ENCODE results near the gene ST6GALNAC3.

The ST6GALNAC3 gene

DNA sequence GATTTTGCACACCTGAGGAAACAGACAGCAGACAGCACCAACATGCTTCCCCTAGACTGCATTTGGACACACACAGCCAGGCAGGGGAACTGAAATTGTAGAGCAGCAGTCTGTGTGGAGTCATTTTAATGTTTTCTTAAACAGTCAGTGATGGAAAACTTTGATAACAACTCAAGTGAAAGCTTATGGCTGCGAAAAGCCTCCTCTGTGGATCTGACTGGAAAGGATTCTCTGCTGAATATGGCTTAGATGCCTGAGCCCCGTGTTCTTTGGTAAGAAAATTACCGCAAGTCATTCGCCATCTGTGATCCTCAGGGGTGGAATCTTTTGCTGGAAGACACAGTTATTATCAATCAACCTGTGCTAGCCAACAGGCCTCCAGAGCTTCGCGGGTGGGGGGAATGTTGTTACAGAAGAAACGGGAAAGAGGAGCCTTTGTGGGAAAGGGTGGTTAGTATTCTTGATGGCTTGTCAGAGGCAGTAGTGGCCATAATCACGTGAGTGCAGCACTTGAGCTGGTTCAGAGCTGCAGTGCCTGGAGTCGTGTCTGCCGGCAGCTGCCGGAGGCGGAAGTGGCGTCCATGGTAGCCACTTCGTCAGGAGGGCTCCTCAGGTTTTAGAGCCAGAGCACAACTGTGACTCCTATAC, 204.7 kb downstream of the ST6GALNAC3 start:
- in situ Hi-C loops (cut with MboI; ENCODE audit: low sequenced_read_pairs): no loop called here

DNA sequence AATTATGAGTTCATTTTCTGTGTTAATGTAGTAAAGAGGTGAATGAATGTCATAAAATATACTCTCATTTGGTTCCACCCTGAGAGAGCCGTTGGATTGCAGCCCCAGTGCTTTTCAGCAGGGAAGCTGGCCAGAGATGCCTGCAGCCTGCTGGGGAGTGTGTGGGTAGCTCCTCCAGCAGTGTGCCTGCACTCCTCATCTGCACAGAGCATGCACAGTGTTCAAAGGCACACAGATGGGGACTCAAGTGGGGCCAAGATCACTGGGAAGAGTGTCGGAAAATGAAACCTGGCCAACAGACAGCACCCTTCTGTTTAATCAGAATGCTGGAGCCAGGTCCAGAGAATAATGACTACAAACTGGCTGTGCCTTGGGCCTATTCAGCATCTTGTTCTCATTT, 206.8 kb downstream of the ST6GALNAC3 start:
- in situ Hi-C loops (cut with MboI; ENCODE audit: low sequenced_read_pairs): no loop called here

- in situ Hi-C loops (cut with MboI; ENCODE audit: low sequenced_read_pairs): no loop called here
Observed at GRCh38 chr1:76284842-76285241, 210.3 kb downstream of the ST6GALNAC3 start.

DNA sequence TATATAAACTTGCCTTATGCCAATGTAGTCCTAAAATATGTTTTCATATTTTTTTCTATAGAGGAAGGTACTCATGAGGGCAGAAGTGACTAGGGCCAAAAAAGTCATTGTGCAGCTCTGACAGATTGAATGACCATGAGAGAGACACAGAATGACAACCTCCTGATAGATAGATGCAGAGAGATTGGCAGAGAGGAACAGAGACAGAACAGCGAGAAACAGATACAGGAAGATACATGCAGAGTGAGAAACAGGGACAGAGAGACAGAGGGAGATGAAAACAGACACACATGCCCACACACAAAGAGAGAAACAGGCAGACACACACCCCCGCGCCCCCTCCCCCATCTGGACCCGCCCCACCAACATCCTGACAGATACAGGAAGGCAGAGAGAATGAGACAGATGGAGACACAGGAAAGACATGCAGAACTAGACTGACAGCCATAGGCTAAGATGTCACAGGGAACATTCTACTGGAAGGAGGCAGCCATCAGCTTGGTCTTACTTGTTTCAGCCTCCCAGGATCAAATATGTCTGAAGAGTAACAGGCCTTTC, 211.1 kb downstream of the ST6GALNAC3 start:
- in situ Hi-C loops (cut with MboI; ENCODE audit: low sequenced_read_pairs): no loop called here

DNA sequence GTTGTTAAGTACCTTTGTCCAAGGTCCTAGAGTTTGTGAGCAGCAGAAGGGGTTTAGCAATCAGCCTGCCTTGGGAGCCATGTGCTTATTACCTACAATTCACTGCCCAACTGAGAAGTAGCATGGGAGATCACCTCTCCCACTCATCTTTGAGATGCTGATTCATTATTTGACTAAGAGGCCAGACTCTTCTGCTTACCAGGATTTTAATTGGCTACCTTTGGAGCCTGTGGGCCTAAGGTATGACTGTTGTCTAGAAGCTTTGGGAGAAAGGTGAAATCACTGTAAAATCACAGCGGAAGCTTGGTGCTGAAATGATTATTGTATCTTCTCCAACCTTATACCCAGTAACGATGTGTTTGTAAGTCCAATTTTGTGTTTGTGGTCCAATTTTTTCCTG, 213.4 kb downstream of the ST6GALNAC3 start:
- in situ Hi-C loops (cut with MboI; ENCODE audit: low sequenced_read_pairs): no loop called here

DNA sequence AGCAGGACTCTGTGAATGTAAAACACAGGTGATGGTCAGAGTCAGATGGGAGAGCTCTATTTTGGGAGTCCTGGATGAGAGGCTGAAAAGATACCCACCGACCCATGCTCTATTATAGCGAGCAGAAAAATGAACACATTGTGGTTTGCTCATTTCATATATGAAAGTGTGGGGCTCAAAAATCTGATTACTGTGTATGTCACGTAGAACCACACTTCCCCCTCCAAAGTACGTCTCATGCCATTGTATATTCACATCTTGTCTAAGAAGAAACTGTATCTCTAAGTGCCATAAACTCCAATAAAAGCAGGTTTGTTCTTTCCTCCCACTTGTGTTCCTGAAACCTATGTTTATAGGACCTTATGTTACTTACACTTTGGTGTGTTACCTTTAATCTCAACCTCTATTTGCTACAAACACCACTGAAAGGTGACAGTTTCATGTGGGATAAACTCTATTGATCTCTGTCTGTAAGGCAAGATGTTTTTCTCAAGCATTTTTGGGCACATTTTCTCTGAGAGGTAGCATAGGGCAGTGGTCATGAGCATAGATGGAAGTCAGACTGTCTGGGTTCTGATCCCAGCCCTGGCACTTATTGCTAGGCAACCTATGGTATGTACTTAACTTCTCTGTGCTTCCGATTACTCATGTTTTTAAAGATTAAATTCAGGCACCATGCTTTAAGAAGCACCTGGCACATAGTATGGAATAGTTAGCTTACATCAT, 214.4 kb downstream of the ST6GALNAC3 start:
- in situ Hi-C loops (cut with MboI; ENCODE audit: low sequenced_read_pairs): no loop called here

DNA sequence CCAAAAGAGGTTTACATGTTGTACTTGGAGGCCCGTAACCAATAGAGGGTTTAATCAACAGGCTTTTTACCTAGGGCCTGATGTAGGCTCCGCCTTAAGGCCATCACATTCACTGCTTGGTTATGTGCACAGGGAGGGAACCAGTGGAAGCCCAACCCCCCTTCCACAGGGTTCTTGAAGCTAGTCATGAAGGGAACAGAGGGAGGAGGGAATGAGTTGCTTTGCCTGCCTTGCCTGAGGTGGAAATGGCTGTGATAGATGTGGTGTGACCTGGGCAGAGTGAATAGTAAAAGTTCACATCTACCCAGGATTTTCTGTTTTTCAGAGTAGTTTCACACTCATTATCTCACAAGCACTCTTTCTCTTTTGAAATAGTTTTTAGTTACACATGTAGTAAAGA, 215.1 kb downstream of the ST6GALNAC3 start:
- in situ Hi-C loops (cut with MboI; ENCODE audit: low sequenced_read_pairs): no loop called here

DNA sequence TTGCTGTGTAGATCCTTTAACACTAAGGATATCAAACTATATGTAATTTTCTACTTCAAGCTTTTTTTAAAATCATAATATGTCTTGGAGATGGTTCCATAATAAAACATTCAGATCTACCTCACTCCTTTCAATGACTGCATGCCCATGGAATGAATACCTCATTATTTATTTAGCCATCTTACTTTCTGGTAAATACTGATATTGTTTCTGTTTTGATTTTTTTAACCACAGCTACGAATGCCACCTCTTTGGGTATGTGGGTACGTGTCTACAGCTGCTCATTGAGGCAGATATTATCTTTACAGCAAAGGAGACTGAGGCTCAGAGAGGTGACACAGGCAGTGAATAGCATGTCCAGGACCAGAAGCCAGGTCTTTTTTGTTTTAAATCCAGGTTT, 215.7 kb downstream of the ST6GALNAC3 start:
- in situ Hi-C loops (cut with MboI; ENCODE audit: low sequenced_read_pairs): no loop called here

- in situ Hi-C loops (cut with MboI; ENCODE audit: low sequenced_read_pairs): no loop called here
Observed at GRCh38 chr1:76291191-76291590, 216.6 kb downstream of the ST6GALNAC3 start.

GRCh38 chr1:76291737-76292136, 217.2 kb downstream of the ST6GALNAC3 start:
- in situ Hi-C loops (cut with MboI; ENCODE audit: low sequenced_read_pairs): no loop called here

DNA sequence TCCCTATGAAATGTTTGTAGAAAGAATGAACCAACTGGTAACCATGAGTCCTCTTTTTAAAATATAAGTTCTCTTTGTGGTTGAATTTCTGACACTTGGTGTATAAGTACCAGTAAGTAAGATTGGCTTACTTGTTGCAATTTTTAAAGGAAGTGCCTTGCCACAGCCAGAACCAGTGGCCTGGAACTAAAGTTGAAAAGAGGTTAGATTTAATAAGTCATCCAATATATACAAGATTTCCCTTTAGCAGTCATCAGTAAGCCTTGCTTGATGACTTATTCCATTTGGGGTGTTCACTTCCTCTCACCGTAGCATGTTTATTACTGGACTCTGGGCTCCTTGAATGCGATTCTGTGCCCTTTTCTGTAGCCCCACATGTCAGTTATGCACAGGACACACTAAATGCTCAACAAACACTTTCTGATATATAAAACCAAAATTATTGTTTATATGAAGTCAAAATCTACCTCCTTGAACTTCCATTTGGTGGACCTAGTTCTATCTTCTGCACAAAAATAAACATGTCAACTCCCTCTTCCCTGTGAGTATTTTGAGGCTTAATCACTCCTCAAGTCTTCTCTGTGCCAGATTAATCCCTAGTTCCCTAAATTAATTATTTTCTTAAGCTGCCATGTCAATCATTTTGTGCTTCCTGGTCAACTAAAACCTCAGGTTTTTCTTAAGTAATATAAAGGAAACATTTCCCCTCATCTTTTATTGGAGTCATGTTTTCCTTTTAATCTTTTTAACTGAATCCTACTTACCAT, 218.1 kb downstream of the ST6GALNAC3 start:
- in situ Hi-C loops (cut with MboI; ENCODE audit: low sequenced_read_pairs): no loop called here

DNA sequence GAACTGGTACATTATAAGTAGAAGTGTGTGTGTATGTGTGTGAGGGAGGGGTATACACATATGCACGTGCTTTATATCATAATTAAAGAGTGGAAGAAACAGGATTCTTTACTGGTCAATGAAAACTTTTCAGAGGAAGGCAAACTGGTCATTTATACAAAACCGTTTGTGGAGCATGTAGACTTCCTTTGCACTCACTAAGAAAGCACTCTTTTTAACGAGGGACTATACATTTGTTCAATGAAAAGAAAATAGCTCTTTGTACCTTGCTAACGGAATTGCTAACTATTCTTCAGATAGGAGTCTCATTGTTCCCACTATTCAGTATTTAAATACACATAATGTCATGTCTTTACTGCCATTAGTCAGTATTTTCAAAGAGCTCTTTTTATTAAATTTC, 219.3 kb downstream of the ST6GALNAC3 start:
- in situ Hi-C loops (cut with MboI; ENCODE audit: low sequenced_read_pairs): no loop called here

DNA sequence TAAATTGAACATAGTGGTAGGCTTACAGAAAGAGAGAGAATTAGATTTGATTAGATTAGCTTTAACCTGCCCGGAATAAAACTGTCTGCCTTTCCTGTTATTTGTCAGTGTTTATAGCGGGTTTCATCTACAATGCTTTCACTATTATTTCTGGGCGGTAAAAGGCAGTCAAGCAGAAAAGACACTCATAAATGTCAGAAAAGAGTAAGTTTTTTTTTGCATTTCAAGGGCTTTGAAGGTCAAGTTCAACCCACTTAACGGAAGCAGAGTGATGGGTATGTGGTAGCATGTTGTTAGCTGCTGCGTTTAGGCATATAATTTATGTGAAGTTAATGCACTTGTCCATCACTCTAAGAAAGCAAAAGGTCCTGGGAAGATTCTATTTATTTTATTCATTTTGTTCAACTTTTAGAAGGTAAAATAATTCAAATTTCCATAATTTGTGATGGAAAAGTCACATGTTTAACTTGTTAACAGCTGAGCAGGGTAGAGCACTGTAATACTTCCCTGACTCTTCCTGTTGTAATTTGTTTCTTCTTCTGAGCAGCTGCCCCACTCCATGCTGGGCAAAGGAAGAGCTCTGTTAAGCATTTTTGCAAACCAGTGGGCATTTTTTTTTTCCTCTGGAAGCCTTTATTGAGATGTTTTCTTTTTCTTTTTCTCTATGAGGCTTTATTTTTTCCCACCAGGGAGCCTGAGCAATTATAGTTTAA, 220.1 kb downstream of the ST6GALNAC3 start:
- in situ Hi-C loops (cut with MboI; ENCODE audit: low sequenced_read_pairs): no loop called here

DNA sequence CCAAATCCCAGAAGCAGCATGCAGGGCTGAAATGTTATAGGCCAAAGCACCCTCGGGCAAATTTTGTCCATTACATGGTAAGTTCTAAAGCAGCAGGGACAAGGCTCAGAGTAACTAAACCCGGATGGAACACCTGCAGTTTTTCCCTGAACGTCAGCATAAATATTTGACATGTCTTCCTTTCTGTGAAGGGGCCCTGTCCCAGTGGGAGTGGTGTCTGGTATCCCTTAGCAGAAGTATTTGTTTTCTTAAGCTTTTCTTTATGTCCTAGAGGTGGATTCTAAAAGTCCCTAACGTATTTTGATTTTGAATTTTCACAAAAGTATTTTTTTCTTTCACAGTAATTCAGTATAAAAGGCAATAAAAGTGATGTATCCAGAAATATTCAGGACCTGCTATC, 223.9 kb downstream of the ST6GALNAC3 start:
- in situ Hi-C loops (cut with MboI; ENCODE audit: low sequenced_read_pairs): no loop called here

GRCh38 chr1:76299036-76299435, 224.5 kb downstream of the ST6GALNAC3 start:
- in situ Hi-C loops (cut with MboI; ENCODE audit: low sequenced_read_pairs): no loop called here

GRCh38 chr1:76300556-76300955, 226.0 kb downstream of the ST6GALNAC3 start:
- in situ Hi-C loops (cut with MboI; ENCODE audit: low sequenced_read_pairs): no loop called here

- in situ Hi-C loops (cut with MboI; ENCODE audit: low sequenced_read_pairs): no loop called here
Observed at GRCh38 chr1:76302711-76303339, 228.3 kb downstream of the ST6GALNAC3 start.

DNA sequence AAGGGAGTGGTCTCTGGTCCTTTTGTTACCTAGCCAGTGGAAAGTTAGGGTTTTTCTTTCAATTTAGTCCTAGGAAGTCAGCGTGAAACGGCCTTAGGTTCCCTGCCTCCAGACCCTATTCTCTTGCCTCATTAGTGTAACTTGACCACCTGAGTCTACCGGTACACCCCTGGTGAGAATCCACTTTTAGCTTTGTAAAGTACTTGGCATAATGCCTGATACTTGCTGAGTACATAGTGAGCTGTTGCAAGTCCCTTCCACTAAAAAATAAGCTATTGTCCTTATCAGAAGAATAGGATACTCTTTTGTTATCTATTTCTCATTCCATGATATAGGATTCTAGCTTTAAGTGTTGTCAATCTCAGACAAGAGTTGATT, 228.8 kb downstream of the ST6GALNAC3 start:
- in situ Hi-C loops (cut with MboI; ENCODE audit: low sequenced_read_pairs): no loop called here

- in situ Hi-C loops (cut with MboI; ENCODE audit: low sequenced_read_pairs): no loop called here
Observed at GRCh38 chr1:76313304-76313703, 238.8 kb downstream of the ST6GALNAC3 start.

GRCh38 chr1:76314730-76315129, 240.2 kb downstream of the ST6GALNAC3 start:
- in situ Hi-C loops (cut with MboI; ENCODE audit: low sequenced_read_pairs): no loop called here
